SW480 (cell line): ENCODE results near the gene SLC17A1.
"Not testable (repeated sequence)": the region's sequence is repeated elsewhere in the genome, so short reads cannot be mapped to it uniquely, and the experiment has no call there.

Experiments
- DNase-seq: peaks from one replicate; pipeline ENCODE4 v3.0.0-alpha.2; 2016; ENCODE audit warnings: low spot score

SLC17A1 gene

DNA sequence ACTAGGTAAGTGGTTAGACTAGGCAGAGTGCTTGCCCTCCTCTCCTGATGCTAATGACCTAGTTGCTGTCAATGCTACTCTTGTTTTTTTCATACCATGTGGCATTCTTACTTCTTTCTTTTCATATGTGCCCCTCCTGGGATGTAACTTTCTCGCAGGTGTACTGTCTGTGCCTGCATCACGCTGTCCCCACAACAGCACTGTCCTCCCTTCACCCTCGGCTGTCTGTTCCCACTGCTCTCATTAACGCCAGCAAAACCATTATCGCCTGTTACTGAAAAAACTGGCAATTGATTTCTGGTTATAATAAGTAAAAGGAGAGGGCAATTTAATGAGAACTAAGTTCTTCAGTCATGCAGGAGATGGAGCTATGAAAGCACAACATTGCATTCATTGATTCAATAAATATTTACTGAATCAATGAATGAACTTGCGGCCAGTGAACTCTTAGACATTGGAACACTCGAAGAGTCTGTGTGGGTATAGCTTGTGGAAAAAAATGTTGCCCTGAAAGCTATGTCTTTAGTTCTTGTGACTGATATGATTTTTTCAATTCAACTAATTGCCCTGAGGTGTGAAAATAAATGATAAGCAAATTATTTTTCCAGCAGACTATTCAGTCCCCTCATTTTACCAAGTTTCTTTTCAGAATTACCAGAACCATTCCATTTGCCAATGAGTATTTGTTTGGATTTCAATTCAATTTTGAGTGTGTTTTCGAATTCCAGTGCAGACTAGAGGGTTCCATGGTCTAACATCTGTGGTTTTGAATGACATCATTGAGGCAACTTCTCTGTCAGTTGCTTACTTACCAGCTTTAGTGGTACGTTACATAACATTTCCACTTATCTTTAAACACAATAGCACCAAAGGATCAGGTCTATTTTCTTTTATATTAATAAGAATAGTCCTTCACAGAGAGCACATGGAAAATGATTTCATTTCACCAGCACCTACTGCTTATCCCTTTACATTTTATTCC lies 75.2 kb downstream of the SLC17A1 start:
- DNase-seq = no peak

DNA sequence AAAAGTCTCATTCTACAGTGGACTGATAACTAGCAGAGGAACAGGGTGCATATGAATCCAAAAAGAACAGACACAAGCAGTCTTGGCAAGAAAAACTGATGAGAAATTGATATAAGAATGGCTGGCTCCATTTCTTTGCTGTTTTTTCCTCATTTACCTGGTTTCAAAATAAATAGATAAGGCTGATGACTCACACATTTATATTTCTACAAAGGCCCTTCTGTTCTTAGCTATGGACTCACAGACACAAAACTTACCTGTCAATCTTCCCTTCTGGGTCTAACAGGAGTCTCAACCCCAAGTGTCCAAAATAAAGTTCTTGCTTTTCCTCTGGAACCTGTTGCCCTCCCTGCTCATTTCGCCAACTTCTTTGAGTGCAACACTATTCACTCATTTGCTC lies 76.4 kb downstream of the SLC17A1 start:
- no peak for DNase-seq

DNA sequence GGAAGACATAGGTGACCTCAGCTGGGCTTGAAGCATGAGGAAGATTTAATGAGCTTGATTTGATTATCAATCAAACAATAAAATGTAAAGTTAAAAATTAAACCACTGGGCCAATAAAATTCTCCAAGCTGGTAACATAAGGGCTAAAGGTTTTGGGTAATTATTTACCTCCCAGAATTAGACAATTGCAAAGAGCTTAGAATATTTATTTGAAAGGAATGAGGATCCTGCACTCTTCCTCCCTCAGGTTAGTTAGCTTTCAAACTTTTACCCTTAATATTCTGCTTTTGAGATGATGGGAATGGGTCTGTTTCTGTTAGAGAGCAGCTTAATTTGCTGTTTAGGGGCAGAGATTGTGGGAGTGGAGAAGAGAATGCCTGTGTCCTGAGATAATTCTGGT lies 77.3 kb downstream of the SLC17A1 start, which contains the start of gene SLC17A4:
Gene SLC17A4 (plus strand): TSS at position 208 of the 400 bp plus-strand sequence. CDS start 7,221 bp downstream, outside the sequence.
- DNase-seq = no peak

DNA sequence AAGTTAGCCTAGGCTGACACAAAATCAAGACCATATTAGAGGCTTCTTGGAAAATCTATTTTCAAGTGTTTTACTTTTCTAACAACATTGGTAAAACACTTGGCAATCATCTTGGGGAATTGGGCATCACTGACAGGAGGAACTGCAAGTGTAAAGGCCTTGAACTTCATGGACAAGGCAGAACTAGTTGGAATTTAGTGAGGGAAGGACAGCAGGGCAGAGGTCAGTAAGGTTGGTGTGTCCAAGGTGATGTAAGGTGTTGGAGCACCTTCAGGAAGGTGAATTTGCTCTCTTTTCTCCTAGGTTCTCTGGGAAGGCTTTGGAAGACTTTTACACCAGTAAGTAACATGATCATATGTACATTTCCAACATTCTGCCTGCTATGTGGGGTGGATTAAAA lies 78.8 kb downstream of the SLC17A1 start:
- DNase-seq = no peak

DNA sequence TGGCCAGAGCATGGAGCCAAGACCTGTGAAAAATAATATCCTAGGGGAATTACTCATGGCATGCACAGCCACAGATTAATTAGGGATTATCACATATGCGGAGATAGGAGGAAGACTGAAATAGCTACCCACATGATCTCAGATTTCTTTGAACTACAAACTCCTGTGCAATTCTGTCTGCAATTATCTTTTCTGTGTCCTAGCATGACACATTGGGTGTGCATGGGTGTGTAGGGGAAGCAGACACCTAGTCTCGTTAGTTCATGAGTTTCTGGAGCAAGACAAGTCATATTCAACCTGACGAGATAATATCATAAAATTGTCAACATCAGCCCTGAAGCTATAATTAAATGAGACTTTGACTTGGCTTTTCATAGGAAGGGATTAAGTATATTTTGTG lies 80.9 kb downstream of the SLC17A1 start:
- no peak for DNase-seq

DNA sequence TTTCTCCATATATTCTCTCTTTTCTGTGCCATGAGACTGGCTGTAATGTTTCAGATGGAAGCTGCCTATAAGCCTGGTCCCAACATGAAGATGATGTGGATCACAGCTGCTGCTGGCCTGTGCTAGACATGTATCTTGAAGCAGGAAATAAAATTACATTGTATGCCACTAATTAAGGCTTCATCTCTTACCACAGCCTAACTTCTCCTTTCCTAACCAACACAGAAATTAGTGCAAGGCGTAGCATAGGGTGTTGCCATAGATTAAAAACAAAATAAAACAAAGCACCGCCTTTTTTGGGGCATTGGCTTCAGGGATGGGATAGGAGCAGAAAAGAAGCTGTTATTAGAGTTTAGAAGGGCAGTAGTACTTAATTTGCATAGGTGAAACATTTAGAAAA lies 82.0 kb downstream of the SLC17A1 start:
- DNase-seq = no peak

DNA sequence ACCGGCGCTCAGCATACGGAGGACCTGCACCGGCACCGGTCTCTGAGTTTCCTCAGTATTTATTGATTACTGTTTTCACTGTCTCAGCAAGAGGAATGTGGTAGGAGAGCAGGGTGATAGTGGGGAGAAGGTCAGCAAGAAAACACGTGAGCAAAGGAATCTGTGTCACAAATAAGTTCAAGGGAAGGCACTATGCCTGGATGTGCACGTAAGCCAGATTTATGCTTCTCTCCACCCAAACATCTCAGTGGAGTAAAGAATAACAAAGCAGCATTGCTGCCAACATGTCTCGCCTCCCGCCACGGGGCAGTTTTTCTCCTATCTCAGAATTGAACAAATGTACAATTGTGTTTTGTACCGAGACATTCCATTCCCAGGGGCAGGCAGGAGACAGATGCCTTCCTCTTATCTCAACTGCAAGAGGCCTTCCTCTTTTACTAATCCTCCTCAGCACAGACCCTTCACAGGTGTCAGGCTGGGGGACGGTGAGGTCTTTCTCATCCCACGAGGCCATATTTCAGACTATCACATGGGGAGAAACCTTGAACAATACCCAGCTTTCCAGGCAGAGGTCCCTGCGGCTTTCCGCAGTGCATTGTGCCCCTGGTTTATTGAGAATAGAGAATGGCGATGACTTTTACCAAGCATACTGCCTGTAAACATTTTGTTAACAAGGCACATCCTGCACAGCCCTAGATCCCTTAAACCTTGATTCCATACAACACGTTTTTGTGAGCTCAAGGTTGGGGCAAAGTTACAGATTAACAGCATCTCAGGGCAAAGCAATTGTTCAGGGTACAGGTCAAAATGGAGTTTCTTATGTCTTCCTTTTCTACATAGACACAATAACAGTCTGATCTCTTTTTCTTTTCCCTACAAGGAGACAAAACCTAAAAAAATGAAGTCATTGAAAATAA lies 83.0 kb downstream of the SLC17A1 start:
- not testable (repeated sequence) for DNase-seq

DNA sequence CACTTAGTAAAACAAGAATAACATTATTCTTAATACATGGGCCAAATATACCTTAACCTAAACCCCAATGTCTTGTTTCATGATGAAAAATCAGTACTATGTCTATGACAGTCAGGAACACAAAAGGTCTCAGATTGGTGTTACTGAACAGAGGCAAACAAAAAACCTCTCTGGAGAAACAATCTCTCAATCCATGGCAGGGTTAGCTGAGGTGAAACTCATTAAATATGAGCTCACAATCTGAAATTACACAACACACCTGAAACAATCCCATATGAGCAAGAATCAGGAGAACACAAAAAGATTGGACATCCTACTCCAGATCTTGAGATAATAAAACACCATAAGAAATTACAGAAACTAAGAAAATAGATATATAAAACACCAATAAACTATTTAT lies 83.8 kb downstream of the SLC17A1 start:
- no peak for DNase-seq

DNA sequence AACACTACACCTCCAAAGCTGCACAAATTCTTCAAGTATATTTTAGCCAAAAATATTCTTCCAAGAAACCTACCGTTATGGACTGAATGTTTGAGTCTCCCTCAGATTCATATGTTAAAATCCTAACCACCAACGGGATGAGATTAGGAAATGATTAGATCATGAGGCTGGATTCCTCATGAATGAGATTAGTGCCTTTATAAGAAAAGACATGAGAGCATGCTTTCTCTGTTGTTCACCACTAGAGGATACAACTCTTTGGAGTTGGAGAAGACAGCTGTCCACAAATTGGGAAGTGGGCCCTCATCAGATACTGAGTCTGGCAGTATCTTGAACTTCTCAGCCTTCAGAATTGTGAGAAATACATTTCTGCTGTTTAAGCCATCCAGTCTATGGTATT lies 84.4 kb downstream of the SLC17A1 start:
- no peak for DNase-seq

DNA sequence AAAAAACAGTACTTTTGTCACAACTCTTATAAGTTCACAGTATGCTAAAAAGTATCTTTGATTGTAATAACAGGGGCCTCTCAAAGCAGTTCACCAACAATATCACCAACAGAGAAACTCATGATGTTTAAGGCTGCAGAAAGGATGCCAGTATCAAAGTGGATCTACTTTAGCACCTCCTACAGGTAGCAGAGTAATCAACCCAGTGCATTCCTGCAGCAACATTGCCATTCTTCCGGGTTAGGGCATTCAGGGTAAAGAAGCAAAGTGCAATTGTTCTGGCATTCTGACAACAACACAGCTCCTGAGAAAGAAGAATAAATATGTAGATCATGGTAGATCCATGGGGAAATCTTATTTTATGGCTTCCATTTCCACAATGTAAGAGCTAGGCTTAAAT lies 84.9 kb downstream of the SLC17A1 start:
- DNase-seq = no peak

DNA sequence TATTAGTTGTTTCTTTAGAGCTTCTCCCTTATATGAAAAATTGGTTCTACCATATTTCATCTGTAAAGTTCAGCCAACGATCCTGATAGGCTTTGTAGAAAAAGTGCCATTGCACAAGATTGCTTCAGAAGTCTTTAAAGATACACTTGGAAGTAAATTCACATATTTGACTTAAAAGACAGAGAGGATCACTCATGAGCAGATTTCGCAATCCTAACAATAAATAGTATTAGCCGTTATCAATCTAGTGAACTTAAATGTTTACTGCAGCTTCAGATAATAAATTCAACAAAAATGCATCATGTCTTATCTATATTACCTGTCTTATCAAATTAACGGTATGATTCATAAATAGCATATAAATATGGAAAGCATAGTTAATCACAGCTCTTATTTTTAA lies 86.0 kb downstream of the SLC17A1 start:
- no peak for DNase-seq

DNA sequence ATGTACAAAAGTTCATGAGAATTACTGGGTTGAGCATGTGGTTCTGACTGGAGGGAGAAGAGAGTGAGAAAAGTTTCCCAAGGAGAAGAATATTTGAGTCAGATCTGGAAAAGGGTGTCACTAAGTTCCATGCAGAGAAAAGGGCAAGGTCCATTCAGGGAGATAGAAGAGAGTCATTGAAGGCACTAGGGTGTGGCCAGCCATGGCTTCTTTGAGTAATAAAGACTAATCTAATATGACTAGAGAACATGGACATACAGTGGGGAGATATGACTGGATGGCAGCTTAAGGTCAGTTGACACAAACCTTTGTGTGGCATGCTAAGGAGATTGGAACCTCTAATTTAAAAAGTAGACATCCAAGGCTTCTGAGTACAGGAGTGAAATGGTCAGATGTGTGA lies 88.0 kb downstream of the SLC17A1 start:
- peak; percentile 1 for DNase-seq

DNA sequence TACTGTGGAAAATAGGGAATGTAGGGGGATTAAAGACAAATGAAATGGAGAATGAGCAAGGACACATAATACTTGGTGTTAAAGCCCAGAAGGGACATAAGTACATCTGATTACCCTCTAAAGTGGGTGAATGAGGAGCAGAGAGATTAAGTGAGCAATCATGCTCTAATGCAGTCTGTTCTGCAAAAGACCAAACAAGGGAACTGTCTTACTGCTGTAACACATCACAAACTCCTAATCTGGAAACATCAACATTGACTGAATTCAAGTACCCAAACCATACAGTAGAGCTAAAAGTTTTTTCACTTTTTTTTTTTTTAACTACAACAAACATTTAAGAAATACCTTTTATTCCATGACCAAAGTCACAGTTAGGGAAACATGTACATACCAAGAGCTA lies 96.6 kb downstream of the SLC17A1 start:
- no peak for DNase-seq
